Stimulated activated CD8-positive, alpha-beta memory T cell treated with anti-CD3 and anti-CD28 coated beads, Interleukin-7, amount 100 ng/mL, for 1 hour (primary cell): ENCODE results near the gene TPR.

Experiments
- DNase-seq, 2 donors: peaks; one replicate each; pipeline ENCODE4 v3.0.0-alpha.2; 2020; ENCODE audit warnings: low read depth in 2 of 2

The TPR gene

DNA sequence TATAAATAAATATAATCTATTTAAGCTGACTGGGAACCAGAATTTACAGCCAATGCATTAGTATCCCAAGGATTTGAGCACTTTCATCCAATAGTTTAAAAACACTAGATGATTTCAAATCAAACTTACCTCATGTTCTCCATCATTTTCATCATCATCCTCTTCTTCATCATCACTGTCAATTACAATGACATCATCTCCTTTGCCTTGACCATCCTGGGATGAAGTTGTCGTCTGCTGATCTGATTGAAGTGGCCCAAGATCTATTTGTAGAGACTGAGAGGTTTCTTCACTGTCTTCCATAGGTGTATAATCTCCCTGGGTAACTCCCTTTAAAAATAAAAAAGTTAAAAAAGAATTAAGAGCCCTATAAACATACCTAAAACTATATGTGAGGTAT is 47.7 kb downstream of the TPR start:
- no peak for DNase-seq

GRCh38 chr1:186326009-186326408 is 49.0 kb downstream of the TPR start:
- DNase-seq, result no peak

DNA sequence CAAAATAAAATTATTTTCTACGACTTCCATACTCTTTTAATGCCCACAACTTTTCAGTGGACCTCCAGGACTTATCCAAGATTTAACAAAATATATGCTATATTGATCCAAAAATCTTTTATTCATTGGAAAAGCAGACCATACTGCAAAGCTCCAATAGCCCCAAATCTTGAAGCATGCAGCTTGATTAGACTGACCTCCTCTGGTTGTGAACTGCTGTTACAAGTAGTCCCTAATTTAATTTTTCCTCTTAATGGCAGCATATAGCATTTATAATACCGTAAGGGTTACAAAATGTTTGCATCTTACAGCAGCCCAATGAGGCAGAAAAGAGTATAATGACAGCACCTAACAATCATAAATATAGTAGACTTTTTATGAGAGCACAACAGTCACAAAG is 49.8 kb downstream of the TPR start:
- no peak for DNase-seq

GRCh38 chr1:186323865-186324264 is 51.2 kb downstream of the TPR start:
- DNase-seq, result no peak

GRCh38 chr1:186315570-186315969 is 59.5 kb downstream of the TPR start:
- no peak for DNase-seq

DNA sequence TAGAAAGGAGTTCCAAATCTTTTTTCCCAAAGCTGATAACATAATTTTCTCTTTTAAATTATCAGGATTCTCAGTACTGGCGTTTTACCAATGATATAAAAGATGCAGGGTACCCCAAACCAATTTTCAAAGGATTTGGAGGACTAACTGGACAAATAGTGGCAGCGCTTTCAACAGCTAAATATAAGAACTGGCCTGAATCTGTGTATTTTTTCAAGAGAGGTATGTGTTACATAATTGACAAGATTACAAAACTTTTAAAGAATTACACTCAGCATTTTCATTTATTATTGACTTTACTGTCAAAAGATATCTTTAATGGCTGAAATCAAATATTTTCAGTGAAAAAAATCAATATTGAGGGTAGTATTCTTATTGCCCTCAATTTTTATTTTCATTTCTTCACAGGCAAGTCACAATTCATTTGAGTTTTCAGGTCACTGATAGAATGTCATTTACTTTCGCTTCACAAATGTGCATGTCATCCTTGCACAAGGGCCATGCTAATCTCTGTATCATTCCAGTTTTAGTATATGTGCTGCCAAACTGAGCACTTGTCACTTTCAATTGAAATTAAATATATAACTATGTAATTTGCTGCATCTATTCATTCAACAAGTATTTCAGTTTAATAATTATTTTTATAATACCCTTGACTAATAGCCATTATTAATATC is 63.5 kb downstream of the TPR start:
- DNase-seq, result no peak

- DNase-seq, result no peak
Measured at GRCh38 chr1:186310307-186310706, 64.7 kb downstream of the TPR start.

- DNase-seq, result no peak
Measured at GRCh38 chr1:186308264-186309060, 66.6 kb downstream of the TPR start.

GRCh38 chr1:186307445-186307844 is 67.6 kb downstream of the TPR start:
- no peak for DNase-seq

DNA sequence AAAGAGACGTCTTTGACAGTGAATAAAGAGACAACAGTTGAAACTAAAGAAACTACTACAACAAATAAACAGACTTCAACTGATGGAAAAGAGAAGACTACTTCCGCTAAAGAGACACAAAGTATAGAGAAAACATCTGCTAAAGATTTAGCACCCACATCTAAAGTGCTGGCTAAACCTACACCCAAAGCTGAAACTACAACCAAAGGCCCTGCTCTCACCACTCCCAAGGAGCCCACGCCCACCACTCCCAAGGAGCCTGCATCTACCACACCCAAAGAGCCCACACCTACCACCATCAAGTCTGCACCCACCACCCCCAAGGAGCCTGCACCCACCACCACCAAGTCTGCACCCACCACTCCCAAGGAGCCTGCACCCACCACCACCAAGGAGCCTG is 68.5 kb downstream of the TPR start:
- DNase-seq, result no peak

DNA sequence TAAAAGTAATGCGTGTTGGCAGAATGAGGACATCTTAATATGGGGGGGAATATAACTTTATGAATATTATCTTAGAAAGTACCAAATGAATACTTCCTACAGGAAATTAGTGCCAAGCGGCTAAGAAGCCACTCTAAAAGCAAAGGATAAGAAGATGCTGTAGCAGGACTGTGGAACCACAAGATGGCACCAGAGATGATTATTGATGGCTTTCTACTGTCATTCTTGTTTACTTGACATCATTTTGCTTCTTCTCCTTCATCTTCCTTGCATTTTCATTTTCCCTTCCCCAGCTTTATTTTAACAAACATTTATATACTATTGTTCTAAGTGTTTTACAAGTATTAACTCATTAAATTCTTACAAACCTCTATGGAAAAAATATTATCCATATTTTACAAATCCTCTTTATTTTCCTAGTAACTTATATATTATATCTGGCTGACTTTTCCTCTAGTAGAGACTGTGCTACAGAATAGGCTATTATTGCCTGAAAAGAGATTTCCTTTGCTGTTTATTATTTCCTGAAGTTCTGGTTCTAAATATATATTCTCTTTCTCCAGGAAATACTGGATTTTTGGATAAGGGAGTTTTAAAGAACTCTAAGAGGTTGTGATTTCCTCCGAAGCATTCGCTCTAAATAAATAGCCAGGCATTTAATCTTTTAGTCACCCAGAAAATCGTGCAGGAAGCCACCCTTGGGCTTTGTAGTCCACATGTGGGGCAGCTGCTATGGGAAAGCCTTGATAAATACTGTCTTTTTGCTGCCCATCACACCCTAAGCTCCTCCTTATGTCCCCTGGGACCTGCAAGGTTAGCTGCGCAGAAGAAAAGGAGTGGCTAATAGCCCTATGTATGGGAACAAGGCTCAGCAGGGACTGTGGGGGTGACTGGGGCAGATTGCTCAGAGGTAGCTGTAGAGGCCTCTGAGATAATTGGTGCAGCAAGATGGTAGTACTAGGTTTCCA is 69.8 kb downstream of the TPR start:
- no peak for DNase-seq

GRCh38 chr1:186303911-186304310 is 71.1 kb downstream of the TPR start:
- DNase-seq, result no peak

DNA sequence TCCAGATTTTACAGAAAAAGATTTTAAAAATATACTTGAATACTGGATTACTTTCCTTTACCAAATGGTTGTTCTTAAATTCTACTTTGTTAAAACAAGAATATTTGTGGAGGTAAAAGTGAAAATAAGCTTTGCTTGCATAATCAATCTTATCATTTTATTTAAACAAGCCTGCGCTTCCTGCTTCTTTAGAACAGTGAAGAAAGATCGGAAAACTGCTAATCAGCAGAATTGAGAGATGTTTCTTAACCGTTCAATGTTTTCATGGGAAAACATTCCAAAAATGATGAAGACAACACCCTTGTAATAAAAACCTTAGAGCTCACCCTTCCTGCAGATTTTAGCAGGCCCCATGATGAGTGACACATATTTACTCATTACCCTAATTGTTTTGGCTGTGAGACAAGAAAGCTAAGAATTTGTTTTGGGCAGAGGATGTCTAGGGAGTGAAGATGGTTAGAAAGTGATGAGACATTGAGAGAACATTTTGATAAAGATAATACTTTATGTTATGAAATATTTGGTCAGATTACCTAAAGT is 72.6 kb downstream of the TPR start:
- DNase-seq, result no peak

DNA sequence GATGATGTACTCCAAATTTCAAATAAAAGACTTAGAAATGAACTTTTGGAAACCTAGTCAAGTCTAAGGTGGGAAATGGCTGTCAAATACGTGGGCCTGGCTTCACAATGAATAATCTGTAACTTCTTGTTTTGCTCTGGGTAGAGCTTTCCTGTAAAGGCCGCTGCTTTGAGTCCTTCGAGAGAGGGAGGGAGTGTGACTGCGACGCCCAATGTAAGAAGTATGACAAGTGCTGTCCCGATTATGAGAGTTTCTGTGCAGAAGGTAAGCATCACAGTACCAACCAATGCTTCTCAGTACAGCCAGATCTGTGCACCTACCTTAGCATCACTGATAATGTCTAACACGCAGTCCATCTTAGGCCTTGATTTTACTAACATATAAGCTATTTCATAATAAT is 73.6 kb downstream of the TPR start:
- no peak for DNase-seq

GRCh38 chr1:186300056-186300455 is 75.0 kb downstream of the TPR start:
- no peak for DNase-seq

GRCh38 chr1:186299570-186299969 is 75.5 kb downstream of the TPR start:
- no peak for DNase-seq

GRCh38 chr1:186298851-186299250 is 76.2 kb downstream of the TPR start:
- no peak for DNase-seq

DNA sequence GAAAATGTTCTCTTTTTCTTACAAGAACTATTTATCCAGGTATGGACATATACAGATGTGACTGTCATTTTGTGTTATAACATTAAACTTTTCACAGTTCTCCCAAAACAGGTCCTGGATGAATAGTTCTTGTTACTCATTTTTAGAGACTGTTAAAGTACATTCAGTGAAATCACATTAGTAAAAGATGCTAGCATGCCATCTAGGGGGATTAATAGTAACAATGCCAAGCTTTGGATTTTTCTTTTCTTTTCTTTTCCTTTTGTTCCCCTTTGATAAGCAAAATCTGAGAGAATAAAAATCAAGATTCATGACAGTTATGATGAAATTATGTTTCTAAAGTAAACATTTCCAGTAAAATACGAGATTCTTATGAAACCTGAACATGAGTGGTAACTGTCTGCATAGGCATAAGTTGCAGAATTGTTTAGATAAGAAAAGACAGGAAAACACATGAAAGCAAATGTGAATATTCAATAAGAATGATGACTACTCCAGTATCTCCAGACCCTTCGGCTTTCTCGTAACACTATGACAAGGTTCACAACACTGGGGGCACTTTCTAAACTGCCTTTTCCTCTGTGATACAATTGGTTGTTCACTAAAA is 77.5 kb downstream of the TPR start:
- DNase-seq, result no peak

GRCh38 chr1:186295980-186296379 is 79.1 kb downstream of the TPR start, which contains the start of gene PRG4:
Gene PRG4, plus strand, starts transcription at chr1:186296279.
- no peak for DNase-seq

DNA sequence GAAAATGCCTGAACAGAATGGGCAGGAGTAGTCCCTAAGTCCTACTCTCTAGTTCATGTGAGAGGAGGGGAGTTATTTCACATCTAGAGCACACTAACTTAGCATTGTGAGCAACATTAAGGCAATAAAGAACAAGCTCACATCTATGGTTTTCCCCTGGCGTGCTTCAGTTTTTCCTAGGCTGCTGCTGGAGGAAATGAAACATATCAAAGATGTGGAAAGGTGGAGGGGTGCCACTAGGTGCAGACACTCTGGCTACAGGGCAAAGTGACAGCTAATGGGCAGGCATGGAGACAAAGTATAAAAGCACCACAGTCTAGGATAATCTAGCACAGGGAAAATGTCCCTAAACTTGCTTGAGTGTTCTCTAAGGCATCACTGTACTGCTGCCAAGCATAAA is 82.2 kb downstream of the TPR start:
- DNase-seq, result no peak

DNA sequence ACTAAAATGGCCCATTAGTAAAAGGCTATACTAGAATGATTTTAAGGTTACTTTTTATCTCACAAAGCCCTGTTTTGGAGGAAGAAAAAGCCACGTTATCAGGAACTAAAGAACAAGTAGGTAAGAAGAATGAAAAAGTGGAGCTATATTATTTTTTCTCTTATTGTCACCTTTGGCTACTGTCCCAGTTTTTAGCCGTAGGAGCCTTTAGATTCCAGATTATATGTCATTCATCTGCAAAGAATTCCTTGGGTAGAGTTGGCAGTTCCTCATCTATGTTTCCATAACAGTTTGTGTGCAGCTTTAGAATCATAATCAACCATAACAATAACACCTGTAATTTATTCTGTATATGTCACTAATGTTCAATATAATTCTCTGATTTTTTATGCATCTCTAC is 83.8 kb downstream of the TPR start:
- DNase-seq, result no peak
